Measurements from ENCODE around the gene TOMM5. TPM values are rescaled to one million over a fixed set of nuclear protein-coding genes. Genes with fewer than 3 reads are reported as not detected.

The TOMM5 gene
- total RNA-seq, 2 donors from 2014 or later: 76.4 to 123 TPM

DNA sequence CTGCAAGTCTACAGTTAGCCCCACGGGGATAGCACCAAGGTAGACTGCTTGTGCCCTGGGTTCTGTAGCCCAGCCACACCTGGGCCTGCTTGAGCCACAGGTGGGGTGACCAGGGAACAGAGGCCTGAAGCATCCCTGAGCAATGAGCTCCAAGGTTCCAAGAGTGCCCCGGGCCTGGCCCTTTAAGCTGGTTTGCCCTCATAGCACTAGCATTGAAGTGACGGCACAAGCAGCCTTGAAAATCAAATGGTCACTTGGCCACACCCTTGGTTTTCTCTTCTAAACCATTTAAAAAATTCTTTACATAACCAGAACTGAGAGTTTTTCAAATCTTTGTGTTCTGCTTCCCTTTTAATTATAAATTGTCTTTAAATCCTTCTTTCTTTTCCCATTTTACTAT lies 40.9 kb downstream of the TOMM5 start:
- Mint-ChIP-seq H3K9me3 (no peaks in the 10 kb centered on the region), H3K36me3 (no peaks in the 10 kb centered on the region), H3K27ac (no peak overlapping the region)
- no peak for DNase-seq (ENCODE audit: low spot score in 2 of 2)
- no peak for ATAC-seq

DNA sequence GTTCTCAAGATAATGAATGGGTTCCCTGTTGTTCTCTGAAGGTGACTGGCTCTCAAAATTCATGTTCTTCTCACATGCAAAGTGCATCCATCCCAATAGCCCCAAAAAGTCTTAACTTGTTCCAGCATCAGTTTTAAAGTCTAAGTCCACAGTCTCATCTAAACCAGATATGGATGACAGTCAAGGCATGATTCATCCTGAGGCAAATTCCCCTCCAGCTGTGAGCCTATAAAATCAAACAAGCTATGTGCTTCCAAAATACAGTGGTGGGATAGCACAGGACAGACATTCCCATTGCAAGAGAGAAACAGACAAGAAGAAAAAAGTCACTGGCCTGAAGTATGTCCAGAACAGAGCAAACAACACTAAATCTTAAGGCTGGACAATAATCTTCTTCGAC lies 41.6 kb downstream of the TOMM5 start:
- no peaks in the 10 kb centered on the region for H3K36me3 Mint-ChIP-seq
- no peak overlapping the region for H3K27ac Mint-ChIP-seq
- DNase-seq (ENCODE audit: low spot score in 2 of 2) (no peak), ATAC-seq (no peak)
- no peaks in the 10 kb centered on the region for H3K9me3 Mint-ChIP-seq

DNA sequence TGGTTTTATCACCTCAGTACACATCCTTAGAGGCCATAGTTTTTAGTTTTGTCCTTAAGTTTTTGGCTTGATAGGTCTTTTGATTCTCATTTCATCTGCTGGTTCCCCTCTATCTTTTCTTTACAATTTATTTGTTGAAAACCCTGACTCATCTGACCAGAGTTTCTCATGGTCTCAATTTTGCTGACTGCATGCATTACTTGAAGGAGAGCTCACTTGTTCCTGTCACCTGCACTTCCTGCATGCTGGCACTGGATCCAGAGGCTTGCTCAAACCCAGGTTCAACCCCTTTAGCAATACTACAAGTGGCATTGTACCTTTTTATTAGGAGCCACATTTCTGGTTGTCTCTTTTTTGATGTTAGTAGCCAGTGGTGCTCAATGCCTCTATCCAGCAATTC lies 42.9 kb downstream of the TOMM5 start:
- ATAC-seq (no peak), DNase-seq (ENCODE audit: low spot score in 2 of 2) (no peak)
- Mint-ChIP-seq H3K9me3 (no peaks in the 10 kb centered on the region), H3K36me3 (no peaks in the 10 kb centered on the region), H3K27ac (no peak overlapping the region)

DNA sequence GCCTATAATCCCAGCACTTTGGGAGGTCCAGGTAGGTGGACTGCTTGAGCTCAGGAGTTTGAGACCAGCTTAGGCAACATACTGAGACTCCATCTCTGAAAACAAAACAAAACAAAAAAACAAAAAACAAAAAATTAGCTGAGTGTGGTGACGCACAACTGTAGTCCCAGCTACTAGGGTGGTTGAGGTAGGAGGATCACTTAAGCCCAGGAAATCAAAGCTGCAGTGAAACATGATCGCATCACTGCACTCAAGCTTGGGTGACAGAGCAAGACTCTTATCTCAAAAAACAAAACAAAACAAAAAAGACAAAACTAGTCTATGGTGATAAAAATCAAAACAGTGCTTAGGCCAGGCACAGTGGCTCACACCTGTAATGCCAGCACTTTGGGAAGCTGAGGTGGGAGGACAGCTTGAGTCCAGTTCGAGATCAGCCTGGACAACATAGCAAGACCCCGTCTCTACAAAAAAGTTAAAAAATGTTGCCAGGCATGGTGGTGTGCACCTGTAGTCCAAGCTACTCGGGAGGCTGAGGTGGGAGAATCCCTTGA lies 45.0 kb downstream of the TOMM5 start:
- H3K36me3 Mint-ChIP-seq: no peaks in the 10 kb centered on the region
- no peak for DNase-seq (ENCODE audit: low spot score in 2 of 2)
- H3K9me3 Mint-ChIP-seq: no peaks in the 10 kb centered on the region
- ATAC-seq: no peak
- no peak overlapping the region for H3K27ac Mint-ChIP-seq

DNA sequence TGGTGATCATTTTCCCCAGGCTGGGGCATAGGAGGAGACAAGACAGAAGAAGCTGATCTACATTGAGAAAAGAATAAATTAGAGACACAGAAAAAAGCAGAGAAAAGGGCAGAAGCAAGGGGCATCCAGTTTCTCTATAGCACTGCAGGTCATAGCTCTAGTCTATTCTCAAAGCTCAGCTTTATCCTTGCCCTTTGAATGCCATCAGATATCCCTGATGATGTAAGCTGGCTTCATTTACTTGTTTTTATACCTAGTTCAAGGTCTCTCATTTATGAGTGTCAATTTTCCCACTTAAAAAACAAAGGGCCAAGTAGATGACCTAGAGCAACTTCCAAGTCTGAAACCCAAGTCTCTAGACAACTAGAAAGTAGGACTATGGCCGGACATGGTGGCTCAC lies 48.9 kb downstream of the TOMM5 start:
- no peak for ATAC-seq
- H3K9me3 Mint-ChIP-seq: no peaks in the 10 kb centered on the region
- peak overlapping the region; percentile 11 to 43 for H3K27ac Mint-ChIP-seq
- peaks cover 0 to 7% of the 10 kb centered on the region in 2 donors for H3K36me3 Mint-ChIP-seq
- no peak for DNase-seq (ENCODE audit: low spot score in 2 of 2)

DNA sequence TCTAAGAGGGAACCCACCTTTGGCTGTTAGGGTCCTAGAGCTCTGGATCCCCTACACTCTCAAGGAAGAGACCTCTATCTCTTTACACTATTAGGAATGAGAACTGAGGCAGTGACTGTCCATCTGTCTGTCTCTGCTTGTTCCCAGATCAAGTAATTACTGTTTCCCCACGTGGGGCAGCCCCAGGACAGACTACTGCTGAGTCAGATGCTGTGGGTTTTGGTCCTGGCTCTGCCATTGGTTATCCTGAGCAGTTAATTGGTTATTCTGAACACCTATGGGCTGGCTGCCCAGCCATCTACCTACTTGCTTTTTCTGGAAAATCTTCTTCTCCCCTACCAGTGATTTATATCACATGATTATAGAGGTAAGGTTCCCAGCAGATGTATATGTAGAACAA lies 49.5 kb downstream of the TOMM5 start:
- Mint-ChIP-seq H3K27ac (peak overlapping the region; percentile 11 to 43), H3K9me3 (no peaks in the 10 kb centered on the region), H3K36me3 (peaks cover 0 to 7% of the 10 kb centered on the region in 2 donors)
- DNase-seq (ENCODE audit: low spot score in 2 of 2) (no peak), ATAC-seq (peak in 1 of 2 donors; percentile 44)

DNA sequence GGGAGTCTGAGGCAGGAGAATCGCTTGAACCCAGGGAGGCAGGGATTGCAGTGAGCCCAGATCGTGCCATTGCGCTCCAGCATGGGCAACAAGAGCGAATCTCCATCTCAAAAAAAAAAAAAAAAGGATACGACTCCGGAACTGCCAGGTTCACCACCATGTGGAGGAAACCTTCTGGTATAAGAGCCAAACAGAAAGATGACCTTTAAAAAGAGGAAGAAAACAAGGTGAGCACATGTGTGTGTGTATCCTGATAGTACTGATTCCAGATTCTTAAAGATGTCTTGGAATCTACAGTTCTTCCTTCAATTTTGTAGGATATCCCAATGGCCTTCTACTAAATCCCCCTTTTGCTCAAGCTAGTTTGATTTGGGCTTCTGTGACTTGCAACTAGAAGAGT lies 49.9 kb downstream of the TOMM5 start:
- H3K36me3 Mint-ChIP-seq: peaks cover 0 to 7% of the 10 kb centered on the region in 2 donors
- H3K9me3 Mint-ChIP-seq: no peaks in the 10 kb centered on the region
- DNase-seq (ENCODE audit: low spot score in 2 of 2) (no peak), ATAC-seq (no peak)
- H3K27ac Mint-ChIP-seq: peak overlapping the region in 1 of 2 donors; percentile 43

DNA sequence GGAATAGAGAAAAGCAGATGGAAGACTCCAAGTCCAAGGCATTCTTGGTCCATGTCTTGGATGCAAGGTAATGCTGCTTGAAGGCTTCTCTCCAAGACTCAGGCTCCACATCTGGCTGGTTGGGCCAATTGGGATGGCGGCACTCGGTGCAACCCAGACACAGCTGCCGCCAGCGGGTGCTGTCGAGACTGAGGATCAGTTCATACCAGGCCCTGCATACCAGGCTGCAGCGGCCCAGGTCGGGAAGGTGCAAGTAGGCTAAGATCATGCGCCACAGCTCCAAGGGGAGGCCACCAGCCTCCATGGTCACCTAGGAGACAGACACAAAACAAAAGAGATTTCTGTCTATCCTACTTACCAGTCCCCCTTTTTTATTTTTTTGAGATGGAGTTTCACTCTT lies 50.9 kb downstream of the TOMM5 start:
- Mint-ChIP-seq H3K27ac (no peak overlapping the region), H3K9me3 (no peaks in the 10 kb centered on the region), H3K36me3 (peaks cover 0 to 7% of the 10 kb centered on the region in 2 donors)
- DNase-seq (ENCODE audit: low spot score in 2 of 2): no peak
- no peak for ATAC-seq

DNA sequence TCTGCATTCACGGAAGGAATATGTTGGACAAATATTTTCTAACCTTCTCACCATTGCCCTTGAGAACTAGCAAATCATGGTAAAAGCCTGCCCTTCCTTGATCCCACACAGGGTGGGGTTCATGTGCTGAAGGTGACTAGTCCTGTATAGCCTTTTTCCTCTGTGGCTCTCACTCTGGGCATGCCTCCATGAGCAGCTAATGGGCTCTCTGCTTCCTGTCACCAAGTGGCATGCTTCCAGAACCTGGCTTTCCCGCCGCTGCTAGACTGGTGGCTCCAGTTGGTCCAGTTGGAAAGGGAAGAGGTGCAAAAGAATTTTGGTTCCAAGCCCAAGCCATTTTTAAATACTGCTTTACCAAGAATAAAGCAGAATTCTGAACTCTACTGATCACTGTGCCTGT lies 51.8 kb downstream of the TOMM5 start:
- no peak for ATAC-seq
- Mint-ChIP-seq H3K27ac (no peak overlapping the region), H3K9me3 (no peaks in the 10 kb centered on the region), H3K36me3 (peaks cover 0 to 7% of the 10 kb centered on the region in 2 donors)
- DNase-seq (ENCODE audit: low spot score in 2 of 2): no peak

DNA sequence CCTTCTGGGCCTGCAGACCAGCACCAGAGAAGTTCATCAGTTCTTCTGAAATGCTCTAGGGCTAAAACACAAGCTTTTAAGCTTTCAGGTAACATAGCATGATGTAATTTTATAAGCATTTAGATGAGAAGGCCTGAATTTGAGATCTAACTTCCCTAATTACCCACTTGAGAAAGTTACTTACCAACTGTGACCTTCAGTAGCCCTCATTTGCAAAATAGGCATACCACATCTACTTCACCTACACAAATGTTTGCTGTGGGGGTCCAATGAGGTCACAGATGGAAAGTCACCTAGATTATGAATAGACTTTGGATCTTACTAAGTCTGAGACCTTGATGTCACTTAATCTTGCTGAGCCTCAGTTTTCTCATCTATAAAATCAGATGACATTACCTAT lies 52.8 kb downstream of the TOMM5 start:
- no peak for ATAC-seq
- Mint-ChIP-seq H3K9me3 (no peaks in the 10 kb centered on the region), H3K36me3 (peaks cover 0 to 7% of the 10 kb centered on the region in 2 donors), H3K27ac (no peak overlapping the region)
- no peak for DNase-seq (ENCODE audit: low spot score in 2 of 2)

Other genes starting within 250 kb of the TOMM5 start
- 10 to 100 TPM; 65.6 to 80.2 TPM for gene GRHPR, start 169.9 kb downstream of the TOMM5 start, total RNA-seq
- 10 to 100 TPM; 10.6 to 25.6 TPM for gene ZBTB5, start 127.1 kb downstream of the TOMM5 start, total RNA-seq
- 10 to 100 TPM; 60.3 to 66.6 TPM for gene POLR1E, start 106.6 kb downstream of the TOMM5 start, total RNA-seq
- gene FBXO10, start 16.2 kb downstream of the TOMM5 start, total RNA-seq: 1 to 10 TPM; 1.3 to 1.4 TPM
- not detected for gene FRMPD1, start 58.4 kb upstream of the TOMM5 start, total RNA-seq
- gene TRMT10B, start 161.2 kb upstream of the TOMM5 start, total RNA-seq: 10 to 100 TPM in 1 of 2 donors, 1 to 10 TPM in 1; 7.8 to 14.3 TPM
- 100 to 1,000 TPM in 1 of 2 donors, 10 to 100 TPM in 1; 79.3 to 106 TPM for gene EXOSC3, start 192.5 kb upstream of the TOMM5 start, total RNA-seq
- 10 to 100 TPM in 1 of 2 donors, 1 to 10 TPM in 1; 6.9 to 17.4 TPM for gene DCAF10, start 208.2 kb upstream of the TOMM5 start, total RNA-seq

Measured in activated naive CD4-positive, alpha-beta T cell treated with anti-CD3 and anti-CD28 coated beads, Interleukin-2, amount 50 U/mL, for 72 hours (primary cell).